NCI-H524 (cell line): Measurements from ENCODE around the gene SYTL5.

Experiments used
- DNase-seq, 2 experiments: peaks; one replicate each; lab custom pipeline; 2025; lab: John Stamatoyannopoulos, UW

SYTL5 gene

DNA sequence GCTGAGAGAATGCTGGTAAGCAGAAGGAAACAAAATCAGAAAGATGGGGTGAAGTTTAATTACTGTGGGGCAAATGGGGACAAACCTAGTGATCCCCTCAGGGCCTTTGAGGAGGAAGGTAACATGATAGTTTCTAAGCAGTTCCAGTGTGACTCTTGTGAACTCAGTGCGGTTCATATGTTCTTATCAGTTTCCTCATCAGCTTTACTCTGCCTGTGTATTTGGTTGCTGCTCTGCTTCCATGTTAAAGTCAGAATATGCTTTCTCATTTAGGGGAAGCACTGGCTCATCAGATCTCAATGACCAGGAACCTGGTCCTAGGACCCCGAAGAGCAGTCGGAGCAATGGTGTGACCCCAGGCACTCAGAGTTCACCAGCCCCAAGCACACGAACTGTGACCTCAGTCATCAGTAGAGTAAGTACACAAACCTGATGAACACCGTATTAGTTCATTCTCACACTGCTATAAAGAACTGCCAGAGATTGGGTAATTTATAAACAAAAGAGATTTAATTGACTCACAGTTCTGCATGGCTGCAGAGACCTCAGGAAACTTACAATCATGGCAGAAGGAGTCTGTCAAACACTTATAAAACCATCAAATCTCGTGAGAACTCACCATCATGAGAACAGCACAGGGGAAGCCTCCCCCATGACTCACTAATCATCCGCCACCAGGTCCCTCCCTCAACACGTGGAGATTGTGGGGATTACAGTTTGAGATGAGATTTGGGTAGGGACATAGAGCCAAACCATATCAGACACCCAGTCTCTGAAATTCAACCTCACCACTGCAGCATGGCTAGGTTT, 83.0 kb downstream of the SYTL5 start:
- DNase-seq: no peak

- DNase-seq: no peak
These were observed 89.7 kb downstream of the SYTL5 start for GRCh38 chrX:38095971-38096529.

DNA sequence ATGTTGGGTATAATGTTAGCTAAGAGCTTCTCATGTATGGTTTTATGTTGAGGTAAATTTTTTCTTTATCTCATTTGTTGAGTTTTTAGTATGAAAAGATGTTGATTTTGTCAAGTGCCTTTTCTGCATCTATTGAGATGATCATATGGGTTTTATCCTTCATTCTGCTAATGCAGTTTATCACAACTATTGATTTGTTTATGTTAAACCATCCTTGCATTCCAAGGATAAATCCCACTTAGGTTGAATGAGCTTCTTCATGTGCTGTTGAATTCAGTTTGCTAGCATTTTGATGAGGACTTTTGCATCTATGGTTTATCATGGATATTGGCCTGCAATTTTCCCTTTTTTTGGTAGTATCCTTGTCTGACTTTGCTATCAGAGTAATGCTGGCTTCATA, 93.3 kb downstream of the SYTL5 start:
- DNase-seq: no peak

DNA sequence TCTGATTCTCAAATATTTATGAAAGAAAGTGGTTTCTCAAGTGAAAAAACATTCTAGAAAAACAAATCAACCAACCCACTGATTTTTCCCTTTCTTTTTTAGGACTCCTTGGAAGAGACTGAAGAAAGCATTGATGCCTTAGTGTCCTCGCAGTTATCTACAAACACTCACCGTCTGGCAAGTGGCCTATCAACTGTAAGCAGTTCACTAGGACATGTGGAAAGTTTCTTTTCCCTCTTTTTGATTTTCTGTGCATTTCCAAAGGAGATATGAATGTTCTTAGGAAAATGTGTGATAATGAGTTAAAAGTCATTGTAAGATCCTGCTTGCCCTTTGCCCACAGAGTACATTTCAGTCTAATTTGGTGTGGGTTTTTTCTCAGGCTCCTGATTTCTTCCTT, 95.9 kb downstream of the SYTL5 start:
- DNase-seq: no peak

GRCh38 chrX:38102875-38103274, 96.5 kb downstream of the SYTL5 start:
- no peak for DNase-seq

- DNase-seq: no peak
These were observed 97.8 kb downstream of the SYTL5 start for GRCh38 chrX:38103857-38104812.

- DNase-seq: no peak
These were observed 98.9 kb downstream of the SYTL5 start for GRCh38 chrX:38105216-38105725.

- no peak for DNase-seq
These were observed 100.8 kb downstream of the SYTL5 start for GRCh38 chrX:38106991-38107655.

GRCh38 chrX:38108364-38108763, 102.0 kb downstream of the SYTL5 start:
- no peak for DNase-seq

DNA sequence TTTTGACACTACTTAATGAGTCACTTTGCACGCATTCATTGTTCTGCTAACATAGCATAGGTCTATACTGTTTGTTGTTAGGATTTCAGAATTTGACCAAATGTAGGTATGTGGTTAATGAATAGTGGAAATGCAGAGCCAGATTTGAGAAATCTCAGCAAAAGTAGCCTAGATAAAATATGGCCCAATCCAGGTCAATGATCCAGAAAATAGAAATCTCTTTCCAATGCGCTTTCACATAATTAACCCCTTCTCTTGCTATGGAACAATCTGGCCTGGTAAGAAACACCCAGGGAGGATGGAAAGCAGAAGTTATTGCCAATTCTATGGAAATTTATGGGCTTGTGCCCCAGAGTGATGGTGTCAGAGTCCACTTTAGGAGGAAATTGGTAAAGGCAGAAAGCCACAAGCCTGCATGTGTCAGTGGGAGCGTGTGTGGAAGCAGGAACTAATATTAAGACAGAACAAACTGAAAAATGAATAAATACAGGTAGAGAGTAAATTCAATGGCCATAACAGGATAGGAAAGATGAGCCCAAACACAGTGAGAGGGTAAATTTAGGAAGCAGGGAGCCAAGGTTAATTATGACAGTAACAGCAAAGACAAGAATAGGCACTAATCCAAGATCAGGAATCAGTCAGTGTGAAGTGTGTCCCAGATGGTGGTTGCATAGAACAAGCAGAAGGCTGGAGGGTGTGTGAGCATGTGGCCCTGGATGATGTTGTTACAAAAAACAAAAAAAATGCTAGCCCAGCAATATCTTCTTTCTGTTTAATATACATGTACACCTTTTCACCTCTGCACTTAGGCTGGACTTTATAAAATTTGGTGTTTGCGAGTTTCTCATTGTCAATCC, 102.9 kb downstream of the SYTL5 start:
- peak; percentile 45 to 79 for DNase-seq

GRCh38 chrX:38110231-38110630, 103.9 kb downstream of the SYTL5 start:
- DNase-seq: no peak

DNA sequence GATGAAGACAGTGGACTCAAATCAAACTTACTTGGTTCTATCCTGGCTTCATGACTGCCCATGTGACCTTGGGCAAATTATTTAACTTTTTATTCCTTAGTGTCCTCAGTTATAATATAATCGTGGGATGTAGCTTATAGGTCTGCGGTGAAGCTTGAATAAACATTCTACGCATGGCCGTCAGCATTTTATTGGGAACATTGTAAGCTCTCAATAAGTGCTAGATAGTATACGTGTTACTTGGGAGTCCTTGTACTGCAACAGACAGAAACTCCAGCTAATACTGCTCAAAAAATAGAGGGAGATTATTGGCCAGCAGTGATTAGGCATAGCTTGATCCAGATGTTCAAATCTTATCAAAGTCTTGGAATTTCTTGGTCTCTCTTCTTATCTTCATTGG, 104.8 kb downstream of the SYTL5 start:
- DNase-seq: no peak

GRCh38 chrX:38112566-38112965, 106.2 kb downstream of the SYTL5 start:
- DNase-seq: peak in 1 of 2 experiments; percentile 57

GRCh38 chrX:38116706-38117105, 110.4 kb downstream of the SYTL5 start:
- peak in 1 of 2 experiments; percentile 5 for DNase-seq

- DNase-seq: peak; percentile 20 to 63
These were observed 111.1 kb downstream of the SYTL5 start for GRCh38 chrX:38117485-38117884.

DNA sequence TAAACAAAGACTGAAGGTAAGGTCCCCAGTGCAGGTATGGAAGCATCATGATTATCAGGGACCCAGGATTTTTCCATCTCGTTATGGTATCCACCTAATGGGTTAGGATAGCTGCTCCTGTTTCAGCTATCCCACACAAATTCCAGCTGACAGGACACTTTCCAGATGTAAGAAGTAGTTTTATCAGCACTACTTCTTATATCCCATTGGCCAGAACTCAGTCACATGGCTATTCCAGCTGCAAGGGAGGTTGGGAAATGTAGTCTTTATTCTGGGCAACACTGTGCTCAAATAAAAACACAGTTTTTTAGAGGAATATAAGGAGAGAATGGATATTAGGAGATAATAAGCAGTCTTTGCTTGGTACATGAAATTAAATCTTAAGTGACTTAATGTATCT, 117.6 kb downstream of the SYTL5 start:
- DNase-seq: no peak

DNA sequence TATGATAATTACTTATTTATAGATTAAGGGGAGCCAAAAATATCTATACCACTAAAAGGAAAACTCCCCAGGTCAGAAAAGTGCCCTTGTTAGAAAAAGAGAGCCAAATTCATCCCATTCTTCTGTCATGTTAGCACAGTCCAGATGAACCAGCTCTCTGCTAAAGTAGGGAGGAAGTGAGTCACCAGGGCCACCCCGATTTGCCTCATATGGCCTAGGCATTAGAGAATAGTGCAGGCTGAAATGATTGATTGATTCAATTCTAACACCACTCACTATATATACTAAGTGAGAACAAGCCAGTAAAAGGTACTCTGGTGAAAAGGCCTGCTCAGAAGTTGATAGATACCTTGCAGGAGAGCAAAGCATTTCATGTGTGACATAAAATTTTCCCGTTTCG, 119.8 kb downstream of the SYTL5 start:
- no peak for DNase-seq

- DNase-seq: no peak
These were observed 121.6 kb downstream of the SYTL5 start for GRCh38 chrX:38127961-38128360.

DNA sequence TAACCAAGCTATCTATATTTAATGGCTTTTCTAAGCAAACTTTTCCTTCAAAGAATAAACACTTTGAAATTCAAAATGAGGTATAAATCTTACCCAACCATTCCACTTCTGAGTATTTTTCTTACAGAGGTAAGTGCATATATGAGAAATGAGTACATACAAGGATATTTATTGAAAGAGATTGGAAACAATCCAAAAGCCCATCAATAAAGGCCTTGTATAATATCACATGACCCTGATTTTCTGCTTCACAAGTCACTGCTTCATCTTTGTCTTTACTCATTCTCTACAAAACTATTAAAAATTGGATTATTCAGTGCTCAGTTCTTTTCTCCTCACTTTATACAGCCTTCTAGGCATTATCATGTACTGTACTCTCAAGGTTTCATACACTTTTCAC, 123.0 kb downstream of the SYTL5 start:
- DNase-seq: no peak

DNA sequence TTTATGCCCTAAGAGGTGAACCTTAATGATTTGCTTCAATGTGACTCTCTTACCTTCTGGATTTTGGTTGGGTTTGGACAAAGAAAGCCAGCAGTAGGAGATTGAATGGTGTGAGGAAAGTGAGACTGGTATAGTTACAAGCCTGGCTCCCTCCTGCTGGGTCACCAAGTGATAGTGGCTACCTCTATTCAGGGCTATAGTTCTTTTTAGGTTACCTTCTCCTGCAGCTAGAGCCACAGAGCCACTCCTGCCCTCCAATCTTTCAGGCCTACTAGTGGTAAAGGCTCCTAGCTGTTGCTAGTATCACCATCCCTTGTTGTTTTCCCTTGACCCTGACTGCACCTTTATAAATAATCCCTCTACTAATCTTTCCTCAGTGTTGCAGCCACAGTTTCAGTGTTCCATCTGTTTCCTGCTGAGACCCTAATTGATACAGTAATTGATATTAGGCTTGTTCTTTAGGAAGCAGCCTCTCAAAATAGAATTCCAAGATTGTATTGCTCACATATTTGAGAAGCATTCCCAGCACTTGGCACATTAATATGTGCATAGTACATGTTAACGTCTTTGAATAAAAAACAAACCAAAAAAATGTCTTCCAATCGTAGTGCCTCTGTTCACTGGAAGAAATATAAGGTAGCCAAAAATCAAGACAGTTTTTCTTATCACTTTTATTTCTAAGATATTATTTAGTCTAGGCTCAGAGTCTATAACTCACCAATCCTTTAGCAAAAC, 132.0 kb downstream of the SYTL5 start:
- peak; percentile 38 to 86 for DNase-seq
